ENCODE data around the gene DTD1.

Gene DTD1

DNA sequence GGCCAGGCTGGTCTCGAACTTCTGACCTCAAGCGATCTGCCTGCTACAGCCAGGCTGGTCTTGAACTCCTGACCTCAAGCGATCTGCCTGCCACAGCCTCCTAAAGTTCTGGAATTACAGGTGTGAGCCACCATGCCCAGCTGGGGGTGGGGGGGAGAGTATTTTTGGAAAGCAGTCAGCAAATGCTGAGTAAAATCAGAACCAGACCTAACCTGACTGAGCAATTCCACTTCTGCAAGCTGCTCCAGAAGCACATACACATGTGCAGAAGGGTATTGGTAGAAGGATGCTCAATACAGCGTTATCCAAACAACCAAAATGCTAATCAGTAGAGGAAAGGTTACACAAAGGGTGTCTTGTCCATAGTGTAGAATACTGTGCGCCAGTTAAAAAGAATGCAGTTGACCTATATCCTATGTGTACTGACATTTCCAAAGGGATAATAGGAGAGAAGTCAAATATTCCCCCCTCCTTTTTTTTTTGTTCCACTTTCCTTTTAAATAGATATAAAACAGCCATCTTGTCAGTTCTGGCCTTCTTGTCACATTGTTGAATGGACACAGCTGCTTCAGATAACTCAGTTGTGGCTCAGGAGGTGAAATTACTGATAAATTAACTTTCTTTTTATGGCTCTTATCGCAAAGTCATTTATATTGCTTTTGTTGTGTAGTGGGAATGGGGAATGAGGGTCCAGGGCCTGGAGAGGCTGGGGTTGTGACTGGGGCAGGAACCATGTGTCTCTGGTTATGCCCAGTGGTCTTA, 74.6 kb downstream of the DTD1 start:
- in situ Hi-C loops (cut with MboI; ENCODE audit: low sequenced_read_pairs): no loop called here

DNA sequence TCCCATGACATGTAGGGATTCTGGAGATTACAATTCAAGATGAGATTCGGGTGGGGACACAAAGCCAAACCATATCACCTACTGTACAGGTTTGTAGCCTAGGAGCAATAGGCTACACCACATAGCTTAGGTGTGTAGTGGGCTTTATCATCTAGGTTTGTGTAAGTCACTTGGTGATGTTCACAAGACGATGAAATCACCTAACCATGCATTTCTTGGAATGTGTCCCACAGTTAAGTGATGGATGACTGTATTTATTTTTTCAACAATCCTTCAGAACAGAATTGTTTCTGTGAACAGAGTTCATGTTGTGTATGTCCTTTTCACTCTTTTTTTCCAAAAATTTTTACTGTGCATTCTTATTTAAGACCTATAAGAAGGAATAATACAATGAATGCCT, 76.1 kb downstream of the DTD1 start:
- in situ Hi-C loops (cut with MboI; ENCODE audit: low sequenced_read_pairs): no loop called here

- in situ Hi-C loops (cut with MboI; ENCODE audit: low sequenced_read_pairs): no loop called here
Observed at GRCh38 chr20:18665135-18665534, 77.3 kb downstream of the DTD1 start.

DNA sequence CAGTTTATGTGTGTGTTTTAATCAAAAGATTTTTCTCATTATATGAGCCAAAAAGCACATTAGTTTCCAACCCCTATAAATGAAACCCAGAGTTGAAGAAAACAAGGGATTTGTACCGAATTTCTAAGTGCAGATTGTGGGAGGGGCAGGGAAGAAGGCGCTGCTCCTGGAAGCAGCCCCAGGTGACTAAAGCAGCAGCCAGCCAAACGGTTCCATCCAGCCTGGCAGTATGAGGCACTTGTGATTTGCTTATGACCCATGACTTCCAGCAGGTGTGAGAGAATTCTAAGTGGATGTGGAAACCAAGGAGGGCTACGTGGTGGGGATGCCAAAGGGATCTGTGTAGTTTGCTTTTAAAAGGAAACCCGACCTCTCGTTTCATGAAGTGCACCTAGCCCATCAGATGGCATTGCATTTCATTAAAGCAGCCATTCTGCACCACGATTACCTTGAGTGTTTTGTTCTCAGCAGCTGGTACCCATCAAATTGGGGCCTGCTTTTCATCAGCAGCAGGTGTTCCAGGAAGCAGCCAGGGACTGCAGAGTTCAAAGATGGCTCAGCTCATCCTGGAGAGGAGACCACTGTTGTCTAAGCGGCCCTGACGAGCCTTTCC, 79.1 kb downstream of the DTD1 start:
- in situ Hi-C loops (cut with MboI; ENCODE audit: low sequenced_read_pairs): no loop called here

DNA sequence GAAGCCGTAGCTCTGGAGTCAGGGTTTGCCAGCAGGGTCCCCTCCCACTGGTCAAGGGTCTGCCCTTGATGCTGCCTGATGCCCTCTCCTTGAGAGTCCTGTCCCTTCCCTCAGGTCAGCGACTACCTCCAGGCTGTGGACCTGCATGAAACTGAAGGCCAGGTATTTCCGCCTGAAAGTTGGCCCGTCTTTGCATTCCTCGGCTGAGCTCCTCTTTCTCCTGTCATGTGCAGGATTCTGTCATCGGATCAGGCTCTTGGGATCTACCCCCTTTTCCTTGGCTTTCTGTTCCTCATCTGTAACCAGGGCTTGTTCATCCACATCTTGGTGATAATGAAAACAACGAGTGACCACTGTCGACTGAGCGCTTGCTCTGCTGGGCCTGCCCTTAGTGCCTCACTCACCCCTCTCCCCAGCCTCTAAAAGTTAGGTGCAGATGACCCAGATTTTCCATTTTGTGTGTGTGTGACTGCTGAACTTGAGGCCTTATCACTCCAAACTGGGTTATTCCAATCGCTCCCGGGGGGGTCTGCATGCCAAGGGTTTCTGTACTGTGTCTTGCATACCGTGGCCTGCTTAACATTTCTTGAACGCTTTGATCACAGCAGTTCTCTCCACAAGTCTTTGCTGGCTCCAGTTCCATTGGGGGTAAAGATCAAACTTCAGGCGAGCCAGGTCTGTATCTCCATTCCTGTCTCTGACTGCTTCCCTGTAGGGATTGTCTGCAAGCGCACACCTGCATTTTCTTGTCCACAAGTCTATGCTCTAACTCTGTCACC, 81.6 kb downstream of the DTD1 start:
- in situ Hi-C loops (cut with MboI; ENCODE audit: low sequenced_read_pairs): no loop called here

DNA sequence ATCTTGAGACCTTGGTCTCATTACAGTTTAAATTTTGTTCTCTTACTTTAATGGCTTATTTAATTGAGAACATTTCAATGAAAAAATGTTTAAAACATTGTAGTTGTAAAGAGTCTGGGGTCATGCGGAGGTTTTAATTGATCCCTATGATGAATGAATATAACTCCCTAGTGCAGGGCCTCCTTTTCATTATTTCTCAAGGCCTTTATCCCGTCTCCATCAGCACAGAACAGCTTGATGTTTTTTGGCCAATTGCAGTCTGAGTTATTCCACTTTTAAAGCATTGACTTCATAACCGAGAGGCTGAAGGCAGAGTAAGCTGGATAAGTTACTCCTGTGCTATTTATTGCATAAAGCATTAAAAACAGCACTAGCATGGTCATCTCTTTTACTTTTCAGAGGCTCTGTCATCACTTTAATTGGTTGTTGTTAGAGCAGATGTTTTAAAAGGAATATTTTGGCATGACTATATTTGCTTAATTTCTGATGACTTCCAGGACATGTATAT, 83.4 kb downstream of the DTD1 start:
- in situ Hi-C loops (cut with MboI; ENCODE audit: low sequenced_read_pairs): no loop called here

DNA sequence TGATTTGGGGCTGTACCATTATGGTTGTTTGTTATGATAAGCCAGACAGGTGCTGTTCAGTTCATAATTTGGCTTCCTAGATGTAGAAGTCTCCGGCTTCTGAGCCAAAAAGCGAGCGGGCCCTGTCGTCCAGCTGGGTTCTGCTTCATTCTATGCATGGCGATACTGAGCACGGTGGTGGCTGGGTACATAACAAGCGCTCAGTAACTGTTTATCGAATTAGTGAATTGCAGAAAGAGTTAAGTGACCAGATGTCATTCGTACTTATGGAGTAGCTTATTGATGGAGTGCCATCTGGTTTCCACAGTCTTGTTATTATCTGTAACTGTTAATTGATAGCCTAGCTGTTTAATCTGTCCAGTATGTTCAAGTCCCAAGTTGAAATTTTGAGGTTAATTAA, 85.0 kb downstream of the DTD1 start:
- in situ Hi-C loops (cut with MboI; ENCODE audit: low sequenced_read_pairs): no loop called here

- in situ Hi-C loops (cut with MboI; ENCODE audit: low sequenced_read_pairs): no loop called here
Observed at GRCh38 chr20:18676396-18676795, 88.5 kb downstream of the DTD1 start.

- in situ Hi-C loops (cut with MboI; ENCODE audit: low sequenced_read_pairs): no loop called here
Observed at GRCh38 chr20:18677126-18677525, 89.3 kb downstream of the DTD1 start.

DNA sequence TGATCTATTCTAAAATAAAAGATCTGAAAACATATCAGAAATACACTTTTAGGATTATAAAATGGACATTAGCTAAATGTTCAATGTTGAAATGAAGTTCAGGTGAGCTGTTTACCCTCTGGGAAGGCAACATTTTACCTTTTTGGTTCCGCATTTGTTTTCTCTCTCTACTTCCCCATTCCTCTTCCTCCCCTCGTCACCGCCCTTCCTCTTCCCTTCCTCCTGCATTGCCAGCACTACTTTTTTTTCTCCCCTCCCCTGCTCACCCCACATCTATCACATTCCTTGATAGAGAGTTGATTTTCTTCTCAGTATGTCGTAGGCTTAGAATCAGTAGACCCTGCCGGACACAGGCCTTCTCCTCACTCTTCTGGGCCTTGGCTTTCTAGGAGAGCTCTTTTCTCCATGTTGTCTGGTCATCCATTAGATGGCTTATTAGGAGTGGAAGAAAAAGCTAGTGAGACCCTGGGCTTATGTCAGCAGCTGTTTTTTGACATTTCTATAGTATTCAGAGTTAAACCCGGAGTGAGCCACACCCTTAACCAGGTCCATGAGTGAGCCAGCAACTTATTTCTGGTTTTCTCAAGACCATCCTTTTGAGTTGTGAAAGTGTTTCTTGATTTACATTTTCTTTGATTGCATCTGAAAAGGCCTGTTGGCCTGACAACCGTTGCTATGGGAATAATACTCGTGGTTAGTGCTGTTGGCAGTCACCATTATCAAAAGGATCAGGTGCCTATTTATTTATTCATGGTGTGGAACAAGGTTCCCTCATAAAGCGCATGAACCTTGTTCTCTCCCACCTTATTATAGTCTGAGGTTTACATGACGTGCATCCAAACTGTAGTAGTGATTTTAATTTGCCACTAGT, 90.9 kb downstream of the DTD1 start:
- in situ Hi-C loops (cut with MboI; ENCODE audit: low sequenced_read_pairs): no loop called here

GRCh38 chr20:18683839-18684238, 96.0 kb downstream of the DTD1 start:
- in situ Hi-C loops (cut with MboI; ENCODE audit: low sequenced_read_pairs): no loop called here

DNA sequence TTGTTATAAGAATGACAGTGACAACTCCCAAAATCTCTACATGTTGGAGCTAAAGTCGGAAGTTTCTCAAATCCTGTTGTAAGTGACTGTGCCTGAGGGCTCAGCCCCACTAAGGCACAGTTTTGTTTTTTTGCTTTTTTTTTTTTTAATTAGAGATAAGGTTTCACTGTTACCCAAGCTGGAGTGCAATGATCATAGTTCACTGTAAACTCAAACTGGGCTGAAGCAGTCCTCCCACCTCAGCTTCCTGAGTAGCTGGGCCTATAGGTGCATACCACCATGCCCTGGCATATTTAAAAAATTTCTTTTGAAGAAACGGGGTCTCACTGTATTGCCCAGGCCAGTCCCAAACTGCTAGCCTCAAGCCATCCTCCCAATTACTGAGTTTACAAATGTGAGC, 96.9 kb downstream of the DTD1 start:
- in situ Hi-C loops (cut with MboI; ENCODE audit: low sequenced_read_pairs): no loop called here

DNA sequence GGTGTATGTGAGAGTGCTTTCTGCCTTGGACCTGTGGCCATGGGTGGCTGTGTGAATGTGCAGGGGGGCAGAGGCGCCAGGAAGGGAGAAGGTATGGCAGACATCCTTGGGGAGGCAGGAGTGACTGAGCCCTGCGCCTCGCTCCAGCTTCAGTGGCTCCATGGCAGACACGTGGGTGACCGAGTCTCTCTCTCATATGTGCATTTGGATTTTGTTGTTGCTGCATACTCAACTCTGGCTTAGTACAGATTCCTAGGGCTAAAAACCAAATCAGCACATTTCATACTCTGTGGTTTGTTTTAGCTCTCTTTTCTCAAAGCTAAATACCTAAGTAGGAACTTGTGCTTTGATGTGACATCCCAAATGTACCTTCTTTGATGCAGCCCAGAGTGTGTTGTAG, 97.6 kb downstream of the DTD1 start:
- in situ Hi-C loops (cut with MboI; ENCODE audit: low sequenced_read_pairs): no loop called here

DNA sequence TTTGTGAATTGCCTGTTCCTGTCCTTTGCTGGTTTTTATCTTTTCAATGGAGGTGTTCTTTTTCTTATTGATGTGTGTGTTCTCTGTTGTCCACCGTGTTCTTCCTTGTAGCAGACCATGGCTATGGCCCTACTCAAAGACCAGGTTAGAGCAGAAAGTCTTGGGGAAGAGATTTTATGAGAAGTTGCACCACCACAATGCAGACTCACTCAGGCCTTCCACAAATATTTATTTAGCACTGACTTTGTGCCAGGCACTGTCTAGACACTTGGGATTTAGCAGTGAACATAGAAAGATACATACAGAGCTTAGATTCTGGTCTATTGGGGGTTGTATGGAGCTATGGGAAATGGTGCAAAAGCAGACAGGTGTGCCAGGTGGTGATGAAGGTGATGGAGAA, 98.8 kb downstream of the DTD1 start:
- in situ Hi-C loops (cut with MboI; ENCODE audit: low sequenced_read_pairs): no loop called here

GRCh38 chr20:18688676-18689075, 100.8 kb downstream of the DTD1 start:
- in situ Hi-C loops (cut with MboI; ENCODE audit: low sequenced_read_pairs): no loop called here

DNA sequence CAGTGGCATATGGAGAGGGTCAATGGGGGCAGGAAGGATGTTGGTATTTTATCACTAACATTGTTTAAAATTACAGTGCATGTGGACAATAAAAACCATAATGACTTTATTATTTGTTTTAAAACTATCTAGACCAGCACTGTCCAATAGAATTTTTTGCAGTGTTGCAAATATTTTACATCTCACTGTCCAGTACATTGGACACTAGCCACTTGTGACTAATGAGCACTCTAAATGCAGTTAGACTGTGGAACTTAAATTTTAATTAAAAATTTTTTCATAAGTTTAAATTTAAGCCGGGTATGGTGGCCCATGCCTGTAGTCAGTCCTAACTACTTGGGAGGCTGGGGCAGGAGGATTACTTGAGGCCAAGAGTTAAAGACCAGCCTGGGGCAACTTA, 101.7 kb downstream of the DTD1 start:
- in situ Hi-C loops (cut with MboI; ENCODE audit: low sequenced_read_pairs): no loop called here

DNA sequence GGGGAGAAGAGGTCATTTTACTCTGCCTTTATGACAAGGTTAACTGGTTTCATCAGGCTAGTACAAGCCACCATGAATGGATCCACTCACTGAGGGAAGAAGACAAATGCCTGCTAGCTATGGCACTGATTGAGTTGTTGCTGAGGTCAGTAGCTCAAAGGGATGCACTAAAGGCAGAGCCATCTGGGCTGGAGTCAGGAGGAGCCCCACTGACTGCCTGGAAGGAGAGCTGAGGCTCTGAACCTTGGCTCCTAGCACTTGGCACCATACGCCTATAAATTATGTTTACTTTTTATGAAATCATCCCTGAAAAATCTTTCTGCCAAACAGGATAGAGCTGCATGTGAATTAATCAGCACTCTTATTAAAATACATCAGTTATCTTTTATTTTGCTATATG, 104.6 kb downstream of the DTD1 start:
- in situ Hi-C loops (cut with MboI; ENCODE audit: low sequenced_read_pairs): no loop called here

DNA sequence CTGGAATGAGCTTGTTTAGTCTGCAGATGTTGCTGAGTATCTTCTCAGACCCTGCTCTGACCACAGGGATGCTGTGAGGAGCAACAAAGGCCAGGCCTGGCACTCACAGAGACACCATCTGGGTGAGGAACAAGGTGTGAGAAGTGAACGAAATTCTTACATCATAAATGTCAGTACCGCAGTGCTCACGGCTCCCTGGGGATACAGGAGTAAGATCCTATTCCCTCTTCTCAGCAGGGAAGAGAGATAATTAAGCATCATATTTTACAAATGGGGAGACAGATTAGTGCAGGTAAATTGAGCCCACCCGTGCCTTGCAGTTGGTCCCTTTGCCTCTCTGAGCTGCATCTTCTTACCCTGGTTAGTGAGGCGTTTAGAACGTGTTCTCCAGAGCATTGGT, 106.2 kb downstream of the DTD1 start:
- in situ Hi-C loops (cut with MboI; ENCODE audit: low sequenced_read_pairs): no loop called here

DNA sequence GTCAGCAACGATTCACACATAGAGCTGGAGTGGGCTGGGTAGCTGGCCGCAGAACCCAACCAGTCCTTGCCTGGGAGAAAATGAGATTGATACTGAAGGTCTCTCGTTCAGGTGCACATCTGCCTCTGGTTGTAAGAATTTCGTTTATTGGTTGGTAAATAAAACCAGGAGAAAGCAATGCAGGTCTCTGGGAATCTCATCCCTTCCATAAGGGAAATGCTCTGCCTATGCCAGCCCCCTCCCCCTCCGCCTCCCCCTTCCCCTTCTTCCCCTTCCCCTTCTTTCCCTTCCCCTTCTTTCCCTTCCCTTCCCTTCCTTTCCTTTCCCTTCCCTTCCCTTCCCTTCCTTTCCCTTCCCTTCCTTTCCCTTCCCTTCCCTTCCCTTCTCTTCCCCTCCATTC, 107.3 kb downstream of the DTD1 start:
- in situ Hi-C loops (cut with MboI; ENCODE audit: low sequenced_read_pairs): no loop called here

DNA sequence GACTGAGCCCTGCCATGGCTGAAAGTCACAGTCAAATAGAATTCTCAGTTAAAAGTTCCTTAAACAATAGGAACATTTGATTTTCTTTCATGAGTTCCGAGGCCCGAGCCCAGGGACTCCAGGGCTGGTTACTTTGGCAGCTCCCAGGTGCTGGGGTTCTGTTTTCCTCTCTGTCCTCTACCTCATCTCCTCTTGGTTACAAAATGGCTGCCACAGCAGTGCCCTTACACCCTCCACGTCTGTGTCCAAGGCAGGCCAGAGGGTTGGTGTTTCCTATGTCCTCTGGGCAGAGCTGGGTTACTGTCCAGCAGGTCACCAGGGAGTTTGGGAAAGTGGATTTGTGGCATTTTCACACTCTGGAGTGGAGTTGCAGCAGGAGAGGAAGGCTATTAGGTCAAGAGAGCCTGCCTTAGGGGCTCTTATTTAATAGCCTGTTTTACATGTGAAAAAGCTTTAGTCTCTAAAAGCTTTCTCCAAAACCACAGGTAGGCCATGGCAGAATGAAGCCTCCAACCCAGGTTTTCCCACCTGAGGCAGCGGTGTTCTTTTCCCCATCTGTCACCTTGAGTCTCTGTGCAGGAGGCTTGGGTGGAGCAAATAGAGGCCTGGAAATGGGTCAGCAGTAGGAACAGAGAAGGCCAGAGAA, 111.0 kb downstream of the DTD1 start:
- in situ Hi-C loops (cut with MboI; ENCODE audit: low sequenced_read_pairs): no loop called here
